ENCODE data around the gene TCP10L.

TCP10L gene

DNA sequence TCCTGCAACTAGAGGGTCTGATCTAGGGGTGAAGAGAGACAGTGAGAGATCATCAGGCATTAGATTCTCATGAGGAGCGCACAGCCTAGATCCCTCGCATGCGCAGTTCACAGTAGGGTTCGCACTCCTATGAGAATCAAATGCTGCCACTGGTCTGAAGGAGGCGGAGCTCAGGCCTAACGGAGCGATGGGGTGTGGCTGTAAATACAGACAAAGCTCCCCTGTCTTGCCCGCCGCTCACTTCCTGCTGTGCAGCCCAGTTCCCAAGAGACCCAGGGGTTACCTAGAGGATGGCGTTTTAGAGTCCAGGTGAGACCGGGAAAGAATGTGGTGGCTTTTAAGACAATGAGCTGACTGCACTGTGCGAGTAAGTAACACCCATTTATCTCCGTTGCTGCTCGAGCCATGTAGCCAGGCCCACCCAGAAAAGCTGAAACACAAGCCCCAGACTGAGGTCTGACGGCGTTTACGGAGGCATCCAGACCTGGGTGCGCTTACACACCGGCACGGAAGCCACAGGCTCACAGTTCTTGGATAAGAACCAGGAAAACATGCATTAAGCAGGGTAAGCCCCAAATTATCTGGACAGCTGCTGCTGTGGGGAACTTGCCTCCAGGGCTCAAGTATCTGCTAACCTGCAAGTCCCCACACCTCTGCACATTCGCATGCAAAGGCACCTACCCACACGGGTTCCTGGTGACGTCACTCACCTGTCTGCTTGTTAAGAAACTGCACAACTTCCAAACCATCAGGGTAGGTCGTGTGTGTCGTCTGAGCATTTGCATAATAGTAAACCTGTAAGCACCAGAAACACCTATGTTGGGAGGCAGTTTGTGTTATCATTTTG, 12.5 kb downstream of the TCP10L start:
- H3K27ac ChIP-seq, result no peak overlapping the region
- TF ChIP-seq ZFX (IDR thresholded peaks at IDR 0.05), result no peak
- TF ChIP-seq, protein P1, sequence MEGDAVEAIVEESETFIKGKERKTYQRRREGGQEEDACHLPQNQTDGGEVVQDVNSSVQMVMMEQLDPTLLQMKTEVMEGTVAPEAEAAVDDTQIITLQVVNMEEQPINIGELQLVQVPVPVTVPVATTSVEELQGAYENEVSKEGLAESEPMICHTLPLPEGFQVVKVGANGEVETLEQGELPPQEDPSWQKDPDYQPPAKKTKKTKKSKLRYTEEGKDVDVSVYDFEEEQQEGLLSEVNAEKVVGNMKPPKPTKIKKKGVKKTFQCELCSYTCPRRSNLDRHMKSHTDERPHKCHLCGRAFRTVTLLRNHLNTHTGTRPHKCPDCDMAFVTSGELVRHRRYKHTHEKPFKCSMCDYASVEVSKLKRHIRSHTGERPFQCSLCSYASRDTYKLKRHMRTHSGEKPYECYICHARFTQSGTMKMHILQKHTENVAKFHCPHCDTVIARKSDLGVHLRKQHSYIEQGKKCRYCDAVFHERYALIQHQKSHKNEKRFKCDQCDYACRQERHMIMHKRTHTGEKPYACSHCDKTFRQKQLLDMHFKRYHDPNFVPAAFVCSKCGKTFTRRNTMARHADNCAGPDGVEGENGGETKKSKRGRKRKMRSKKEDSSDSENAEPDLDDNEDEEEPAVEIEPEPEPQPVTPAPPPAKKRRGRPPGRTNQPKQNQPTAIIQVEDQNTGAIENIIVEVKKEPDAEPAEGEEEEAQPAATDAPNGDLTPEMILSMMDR (conservative IDR thresholded peaks at IDR 0.05), result no peak

DNA sequence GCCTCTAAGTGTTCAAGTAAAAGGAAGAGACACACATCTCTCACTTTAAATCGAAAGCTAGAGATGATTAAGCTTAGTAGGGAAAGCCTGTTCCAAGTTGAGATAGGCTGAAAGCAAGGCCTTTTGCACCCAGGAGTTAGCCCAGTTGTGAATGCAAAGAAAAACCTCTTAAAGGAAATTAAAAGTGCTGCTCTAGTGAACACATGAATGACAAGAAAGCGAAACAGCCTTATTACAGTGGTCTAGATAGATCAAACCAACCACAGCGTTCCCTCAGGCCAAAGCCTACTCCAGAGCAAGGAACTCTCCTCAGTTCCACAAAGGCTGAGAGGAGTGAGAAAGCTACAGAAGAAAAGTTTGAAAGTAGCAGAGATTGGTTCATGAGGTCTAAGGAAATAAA, 14.9 kb downstream of the TCP10L start:
- TF ChIP-seq, protein P1 (conservative IDR thresholded peaks at IDR 0.05), result no peak
- TF ChIP-seq ZFX (IDR thresholded peaks at IDR 0.05), result no peak
- no peak overlapping the region for H3K27ac ChIP-seq

DNA sequence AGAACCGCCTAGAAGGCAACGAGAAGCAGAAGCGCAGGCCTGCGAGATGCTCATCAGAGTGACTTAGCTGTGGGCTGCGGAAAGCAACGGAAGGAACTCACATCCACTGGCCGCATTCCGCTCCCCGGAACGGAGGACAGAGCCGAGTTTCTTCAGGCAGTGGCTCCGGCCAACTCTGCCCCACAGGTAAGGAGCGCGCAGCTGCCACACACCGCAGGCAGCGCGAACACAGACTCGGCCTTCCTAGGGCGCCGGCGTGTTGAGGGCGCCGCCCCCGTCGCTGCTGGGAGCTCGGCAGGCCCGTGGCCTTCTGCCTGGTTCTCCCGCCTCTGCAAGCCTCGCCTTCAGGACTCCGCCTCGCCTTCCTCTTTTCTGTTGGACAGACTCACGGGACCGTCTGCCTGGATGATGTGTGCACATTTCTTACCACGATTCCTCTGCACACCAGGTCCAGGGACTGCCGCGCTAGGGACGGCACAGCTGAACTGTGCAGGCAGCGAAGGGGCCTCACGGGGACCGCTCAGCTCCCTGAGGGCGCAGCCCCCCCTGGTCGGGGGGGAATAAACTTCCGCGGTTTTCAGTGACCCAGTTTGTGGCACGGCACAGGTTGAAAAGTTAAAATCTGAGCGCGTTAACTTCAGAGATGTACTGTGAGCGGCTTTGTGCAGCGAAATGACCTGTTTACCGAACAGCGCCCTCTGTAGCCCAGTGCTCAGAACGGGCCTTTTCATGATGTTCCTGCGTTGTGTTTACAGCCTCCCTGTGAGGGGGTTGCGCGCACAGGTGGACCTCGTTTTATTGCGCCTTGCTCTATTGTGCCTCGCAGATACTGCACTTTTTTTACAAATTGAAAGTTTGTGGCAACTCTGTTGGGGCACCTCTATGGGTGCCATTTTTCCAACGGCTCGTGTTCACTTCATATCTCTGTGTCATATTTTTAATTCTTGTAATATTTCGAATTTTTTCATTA, 15.8 kb downstream of the TCP10L start:
- peak; percentile 14; the same call in 1 of the 2 replicates for TF ChIP-seq ZFX (IDR thresholded peaks at IDR 0.05)
- TF ChIP-seq, protein P1 (conservative IDR thresholded peaks at IDR 0.05), result peak; percentile 89
- H3K27ac ChIP-seq, result peak overlapping the region; percentile 69

DNA sequence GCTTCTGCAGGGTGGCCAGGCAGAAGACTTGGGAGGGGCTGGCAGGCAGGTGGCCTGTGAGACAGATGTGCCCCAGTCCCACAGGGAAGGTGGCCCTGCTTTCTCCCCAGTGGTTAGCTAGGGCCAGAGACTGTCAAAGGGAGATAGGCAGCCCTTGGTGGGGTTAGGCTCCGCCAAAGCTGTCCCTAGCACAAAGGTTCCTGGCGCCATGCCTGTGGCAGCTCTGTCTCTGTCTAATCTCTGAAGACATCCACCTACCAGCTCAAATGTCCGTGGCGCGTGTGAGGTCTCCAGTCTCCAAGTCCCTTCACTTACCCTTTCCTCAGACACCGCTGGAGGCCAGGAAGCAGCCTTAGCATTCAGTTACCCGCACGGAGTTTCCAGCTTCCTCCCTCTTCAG, 17.7 kb downstream of the TCP10L start:
- TF ChIP-seq, protein P1 (conservative IDR thresholded peaks at IDR 0.05), result no peak
- TF ChIP-seq ZFX (IDR thresholded peaks at IDR 0.05), result no peak
- H3K27ac ChIP-seq, result no peak overlapping the region

DNA sequence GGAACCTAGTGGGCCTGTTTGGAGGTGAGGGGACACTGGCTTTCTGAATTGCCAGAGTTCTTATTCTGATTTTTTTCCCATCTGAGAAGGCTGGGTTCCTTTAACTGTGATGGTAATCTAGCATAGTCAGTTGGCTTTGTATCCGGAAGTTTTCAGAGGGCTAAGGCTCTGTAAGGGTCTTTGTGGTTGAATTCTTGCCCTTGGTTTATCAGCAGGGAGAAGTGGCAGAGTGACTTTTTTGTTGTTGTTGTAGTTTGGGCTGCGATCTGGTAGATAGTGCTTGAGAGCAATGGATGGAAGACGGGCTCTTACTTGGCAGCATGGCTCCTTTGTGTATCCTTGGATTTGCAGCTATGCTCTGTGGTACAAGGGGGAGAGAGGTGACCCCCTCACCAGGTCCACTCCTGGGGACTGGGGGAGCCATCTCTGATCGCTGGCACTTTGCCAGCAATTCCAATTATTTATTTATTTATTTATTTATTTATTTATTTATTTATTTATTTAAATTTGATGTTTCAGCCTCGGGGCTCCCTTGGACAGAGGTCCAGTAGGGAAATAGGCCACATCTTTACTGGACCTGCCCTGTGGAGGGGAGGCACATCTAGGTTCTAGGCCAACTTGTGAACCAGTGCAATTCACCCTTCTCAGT, 18.5 kb downstream of the TCP10L start:
- TF ChIP-seq ZFX (IDR thresholded peaks at IDR 0.05), result no peak
- TF ChIP-seq, protein P1 (conservative IDR thresholded peaks at IDR 0.05), result no peak
- H3K27ac ChIP-seq, result no peak overlapping the region

DNA sequence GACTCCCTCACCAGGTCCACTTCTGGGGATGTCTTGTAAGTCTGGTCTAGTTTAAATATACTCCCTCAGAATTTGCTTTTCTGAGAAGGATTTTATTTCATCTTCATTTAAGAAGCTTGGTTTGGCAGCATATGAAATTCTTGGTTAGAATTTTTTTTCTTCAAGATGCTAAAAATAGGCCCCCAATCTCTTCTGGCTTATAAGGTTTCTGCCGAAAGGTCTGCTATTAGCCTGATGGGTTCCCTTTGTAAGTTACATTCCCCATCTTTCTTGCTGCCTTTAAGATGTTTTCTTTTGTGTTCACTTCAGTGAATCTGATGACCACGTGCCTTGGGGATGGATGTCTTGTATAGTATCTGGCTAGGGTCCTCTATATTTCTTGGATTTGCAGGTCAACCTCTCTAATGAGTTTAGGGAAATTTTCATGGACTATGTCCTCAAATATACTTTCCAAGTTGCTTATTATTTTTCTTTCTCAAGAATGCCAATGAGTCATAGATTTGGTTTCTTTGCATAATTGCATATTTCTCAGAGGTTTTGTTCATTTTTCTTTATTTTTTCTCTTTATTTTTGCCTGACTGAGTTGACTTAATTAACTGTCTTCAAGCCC, 19.4 kb downstream of the TCP10L start:
- TF ChIP-seq ZFX (IDR thresholded peaks at IDR 0.05), result no peak
- TF ChIP-seq, protein P1 (conservative IDR thresholded peaks at IDR 0.05), result no peak
- H3K27ac ChIP-seq, result no peak overlapping the region
